ENCODE measurements around the gene PTPRA.

Gene PTPRA

GRCh38 chr20:2858591-2858990, 14.7 kb upstream of the PTPRA start:
- DNase-seq (ENCODE audit: low read depth in 2 of 2) = no peak

GRCh38 chr20:2859330-2860121, 13.8 kb upstream of the PTPRA start:
- no peak for DNase-seq (ENCODE audit: low read depth in 2 of 2)

GRCh38 chr20:2864626-2865025, 8.7 kb upstream of the PTPRA start:
- no peak for DNase-seq (ENCODE audit: low read depth in 2 of 2)

GRCh38 chr20:2865101-2865500, 8.2 kb upstream of the PTPRA start:
- DNase-seq (ENCODE audit: low read depth in 2 of 2) = no peak

GRCh38 chr20:2865630-2866029, 7.7 kb upstream of the PTPRA start:
- peak; percentile 25 to 65 for DNase-seq (ENCODE audit: low read depth in 2 of 2)

- DNase-seq (ENCODE audit: low read depth in 2 of 2) = peak in 1 of 2 donors; percentile 17
Measured at GRCh38 chr20:2866236-2866635, 7.0 kb upstream of the PTPRA start.

GRCh38 chr20:2867081-2867864, 6.0 kb upstream of the PTPRA start:
- no peak for DNase-seq (ENCODE audit: low read depth in 2 of 2)

- no peak for DNase-seq (ENCODE audit: low read depth in 2 of 2)
Measured at GRCh38 chr20:2869381-2869780, 3.9 kb upstream of the PTPRA start.

- no peak for DNase-seq (ENCODE audit: low read depth in 2 of 2)
Measured at GRCh38 chr20:2871111-2871465, 2.2 kb upstream of the PTPRA start.

- DNase-seq (ENCODE audit: low read depth in 2 of 2) = peak in 1 of 2 donors; percentile 17
Measured at GRCh38 chr20:2871661-2872458, 1.4 kb upstream of the PTPRA start.

GRCh38 chr20:2872459-2873009, 747 bp upstream of the PTPRA start:
- DNase-seq (ENCODE audit: low read depth in 2 of 2) = peak; percentile 68 to 72

- peak; percentile 17 to 70 for DNase-seq (ENCODE audit: low read depth in 2 of 2)
Measured at GRCh38 chr20:2873747-2874041, 413 bp downstream of the PTPRA start.

- DNase-seq (ENCODE audit: low read depth in 2 of 2) = no peak
Measured at GRCh38 chr20:2874456-2874855, 1.2 kb downstream of the PTPRA start.

- no peak for DNase-seq (ENCODE audit: low read depth in 2 of 2)
Measured at GRCh38 chr20:2875690-2876203, 2.5 kb downstream of the PTPRA start.

- DNase-seq (ENCODE audit: low read depth in 2 of 2) = no peak
Measured at GRCh38 chr20:2878515-2878914, 5.2 kb downstream of the PTPRA start.

GRCh38 chr20:2879146-2879545, 5.9 kb downstream of the PTPRA start:
- no peak for DNase-seq (ENCODE audit: low read depth in 2 of 2)

- no peak for DNase-seq (ENCODE audit: low read depth in 2 of 2)
Measured at GRCh38 chr20:2880650-2881049, 7.4 kb downstream of the PTPRA start.

- no peak for DNase-seq (ENCODE audit: low read depth in 2 of 2)
Measured at GRCh38 chr20:2883726-2884637, 10.7 kb downstream of the PTPRA start.

- no peak for DNase-seq (ENCODE audit: low read depth in 2 of 2)
Measured at GRCh38 chr20:2887715-2888114, 14.4 kb downstream of the PTPRA start.

GRCh38 chr20:2888224-2888955, 15.1 kb downstream of the PTPRA start:
- DNase-seq (ENCODE audit: low read depth in 2 of 2) = no peak

All from stimulated activated CD8-positive, alpha-beta memory T cell treated with anti-CD3 and anti-CD28 coated beads, Interleukin-7, amount 100 ng/mL, for 4 hours (primary cell).